ENCODE data around the gene PHAF1. TPM values are rescaled to one million over a fixed set of nuclear protein-coding genes. Genes with fewer than 3 reads are reported as not detected.

PHAF1 gene
- total RNA-seq, 1 donor from 2014 or later: 14.2 TPM

DNA sequence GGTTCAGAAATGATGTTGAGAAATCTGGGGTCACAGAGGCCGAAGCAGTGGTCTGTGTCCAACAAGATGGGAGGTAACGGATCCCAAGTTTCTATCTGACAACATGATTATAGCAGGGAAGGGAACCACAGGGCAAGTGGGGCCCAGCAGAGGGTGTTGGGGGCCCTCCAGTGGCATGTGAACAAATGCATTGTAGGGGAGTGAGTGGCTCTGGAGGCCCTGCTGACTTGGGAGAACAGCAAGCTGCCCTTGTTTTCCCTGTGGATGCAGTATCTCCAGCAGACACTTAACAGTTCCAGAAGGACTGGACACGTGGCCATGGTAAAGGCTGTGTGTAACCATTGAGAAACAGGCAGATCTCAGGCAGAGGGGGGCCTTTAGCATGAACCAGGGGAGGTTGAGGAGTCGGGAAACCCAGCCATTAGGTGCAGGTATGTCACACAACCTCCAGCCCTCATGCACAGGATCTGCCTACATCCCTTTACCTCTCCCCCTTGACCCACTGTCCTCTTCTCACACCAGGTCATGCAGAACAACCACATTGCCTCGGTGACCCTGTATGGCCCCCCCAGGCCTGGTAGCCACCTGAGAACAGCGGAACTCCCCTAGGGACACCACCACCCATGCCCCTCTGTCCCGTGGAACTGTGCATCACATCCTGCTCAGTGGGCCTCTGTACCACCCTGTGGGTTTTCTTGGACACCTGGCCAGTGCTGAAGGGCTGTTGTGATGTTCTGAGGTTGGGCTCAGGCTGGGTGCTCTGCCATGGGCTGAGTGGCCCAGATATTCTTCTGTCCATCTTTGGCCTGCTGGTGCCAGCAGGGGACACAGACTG lies 37.0 kb downstream of the PHAF1 start:
- no peak for DNase-seq (ENCODE audit: low read depth, low spot score)

DNA sequence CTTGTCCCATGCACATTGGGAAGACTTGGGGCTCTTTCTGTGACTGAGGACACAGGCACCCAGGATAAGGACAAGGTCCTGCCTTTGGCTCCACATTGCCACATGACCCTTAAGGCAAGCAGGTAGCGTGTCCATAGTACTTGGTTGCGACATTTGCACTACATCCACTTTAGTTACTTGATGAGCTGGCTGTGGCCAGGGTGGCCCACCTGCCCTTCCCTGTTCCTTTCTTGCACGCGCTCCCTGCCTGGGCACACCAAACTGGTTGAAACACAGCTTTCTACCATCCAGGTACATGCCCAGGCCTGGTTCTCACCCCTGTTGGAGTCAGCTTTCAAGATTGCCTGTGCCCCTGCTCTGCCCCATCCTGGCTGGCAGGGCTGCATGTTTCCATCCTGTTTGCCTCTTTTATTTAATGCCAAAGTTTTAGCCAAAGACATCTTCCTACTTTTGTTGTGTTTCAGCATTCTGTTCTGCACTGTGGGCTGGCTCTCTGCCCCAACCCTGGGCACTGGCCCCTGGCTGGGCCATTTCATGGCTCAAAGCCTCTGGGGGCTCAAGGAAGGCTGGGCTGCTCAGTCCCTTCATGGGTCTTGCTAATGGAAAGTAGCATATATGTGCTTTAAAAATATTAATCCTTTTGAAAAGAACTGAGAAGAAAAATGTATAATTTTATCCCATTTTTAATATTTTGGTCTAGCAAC lies 37.8 kb downstream of the PHAF1 start:
- no peak for DNase-seq (ENCODE audit: low read depth, low spot score)

DNA sequence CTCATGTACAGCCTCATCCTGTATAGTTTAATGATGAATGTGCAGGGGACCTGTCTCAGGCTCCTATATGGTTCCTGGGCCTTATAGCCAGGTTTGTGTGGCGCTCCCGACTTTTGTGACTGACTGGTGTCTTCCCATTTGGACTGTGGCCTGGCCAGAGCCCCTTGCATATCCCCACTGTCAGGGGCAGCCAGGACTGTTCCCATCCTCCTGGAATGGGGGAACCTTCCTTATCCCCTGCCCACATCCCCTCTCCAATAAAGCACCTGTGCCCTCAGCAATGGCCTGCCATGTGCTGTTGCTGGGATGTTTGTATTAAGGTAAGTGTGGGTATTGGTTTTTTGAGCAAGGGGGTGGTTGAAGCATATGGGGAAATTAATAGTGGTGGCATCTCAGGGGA lies 38.5 kb downstream of the PHAF1 start:
- DNase-seq (ENCODE audit: low read depth, low spot score): no peak

DNA sequence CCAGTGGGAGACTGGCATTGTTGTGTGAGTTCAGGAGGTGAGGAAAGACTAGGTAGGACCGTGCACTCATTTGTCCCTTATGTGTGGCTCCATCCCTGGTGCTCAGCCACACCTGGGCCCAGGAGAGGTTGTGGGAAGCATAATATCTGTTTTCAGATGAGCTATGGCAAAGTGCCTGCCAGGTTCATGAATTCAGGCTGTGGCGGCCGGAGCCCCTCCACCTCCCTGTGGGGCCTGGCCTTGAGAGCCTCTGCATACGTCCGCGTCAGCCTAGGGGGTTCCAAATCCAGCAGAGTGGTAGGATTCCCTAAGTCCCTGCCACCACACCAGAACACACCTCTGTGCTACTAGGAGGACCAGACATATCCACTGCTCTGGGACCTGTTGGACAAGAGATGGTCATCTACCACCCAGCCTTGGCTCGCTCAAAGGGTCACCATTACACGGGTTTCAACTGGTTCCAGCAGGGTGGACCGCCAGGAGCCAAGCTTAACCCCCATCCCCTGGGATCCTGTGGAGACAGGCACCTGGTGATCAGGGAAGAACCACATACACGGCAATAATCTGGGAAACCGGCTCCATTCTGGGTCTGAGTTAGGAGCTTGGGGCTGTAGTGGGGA lies 39.0 kb downstream of the PHAF1 start:
- no peak for DNase-seq (ENCODE audit: low read depth, low spot score)

DNA sequence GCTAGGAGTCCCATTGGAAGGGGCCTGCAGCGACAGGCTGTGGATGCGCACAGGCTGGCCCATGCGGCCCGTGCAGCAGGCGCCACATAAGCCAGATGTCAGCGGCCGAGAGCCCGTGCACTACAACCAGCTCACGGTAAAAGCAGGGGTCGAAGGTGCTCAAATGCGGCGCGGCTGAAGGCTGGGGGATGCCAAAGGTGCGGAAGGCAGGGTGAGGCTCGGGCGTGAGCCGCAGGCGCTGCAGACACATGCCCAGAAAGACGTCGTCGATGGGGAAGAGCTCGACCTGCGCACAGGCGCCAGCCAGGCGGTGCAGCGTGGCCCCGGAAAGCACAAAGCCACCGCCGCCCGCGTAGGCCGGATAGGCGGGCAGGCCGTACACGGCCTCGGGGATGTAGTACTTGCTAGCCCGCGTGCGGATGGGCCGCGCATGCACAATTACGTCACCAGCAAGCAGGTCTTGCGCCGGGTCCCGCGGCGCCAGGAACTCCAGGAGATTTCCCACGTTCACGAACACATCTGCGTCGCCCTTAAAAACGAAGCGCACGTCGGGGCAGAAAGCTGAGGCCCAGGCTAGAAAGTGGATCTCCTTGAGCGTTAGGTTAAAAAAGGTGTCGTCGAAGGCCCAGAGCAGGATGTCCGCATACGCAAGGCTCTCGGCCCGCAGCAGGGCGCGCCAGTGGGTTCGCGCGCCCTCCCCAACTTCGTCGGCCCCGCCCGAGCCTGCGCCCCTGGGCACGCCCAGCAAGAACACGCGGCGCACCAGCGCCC lies 39.7 kb downstream of the PHAF1 start:
- no peak for DNase-seq (ENCODE audit: low read depth, low spot score)

DNA sequence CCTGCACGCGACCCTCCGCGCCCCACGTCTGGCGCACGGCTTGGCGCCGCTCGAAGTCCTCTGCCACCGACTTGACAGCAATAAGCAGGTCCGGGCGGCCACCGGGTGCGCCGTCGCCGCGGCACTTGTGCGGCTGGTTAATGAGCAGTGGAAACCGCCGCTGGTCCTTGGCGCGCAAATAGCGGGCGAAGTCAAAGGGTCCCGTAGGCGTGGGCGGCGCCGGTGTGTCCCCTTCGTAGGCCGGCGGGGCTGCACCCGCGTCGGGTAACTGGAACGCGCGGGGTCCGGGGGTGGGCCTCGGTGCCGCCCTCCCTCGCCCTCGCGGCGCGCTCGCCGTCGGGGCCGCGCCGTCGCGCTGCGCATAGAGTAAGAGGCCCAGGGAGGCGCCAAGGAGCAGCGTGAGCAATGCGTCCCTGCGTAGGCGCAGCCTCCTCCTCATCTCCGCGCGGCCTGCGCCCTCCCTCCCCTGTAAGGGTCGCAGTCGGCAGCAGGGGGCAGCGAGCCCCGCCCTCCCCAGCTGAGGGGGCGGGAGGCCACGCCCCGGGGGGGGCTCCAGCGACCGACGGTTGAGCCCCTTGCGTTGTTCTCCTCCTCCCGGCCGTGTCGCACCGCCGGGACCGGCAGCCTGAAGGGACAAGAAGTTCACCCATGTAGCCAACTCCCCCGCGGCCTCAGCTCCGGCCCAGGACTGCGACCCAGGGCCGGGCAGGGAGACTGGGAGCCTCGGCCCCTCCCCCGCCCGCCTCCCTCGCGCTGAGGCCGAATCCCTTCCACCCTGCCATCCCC lies 40.5 kb downstream of the PHAF1 start:
- DNase-seq (ENCODE audit: low read depth, low spot score): no peak

DNA sequence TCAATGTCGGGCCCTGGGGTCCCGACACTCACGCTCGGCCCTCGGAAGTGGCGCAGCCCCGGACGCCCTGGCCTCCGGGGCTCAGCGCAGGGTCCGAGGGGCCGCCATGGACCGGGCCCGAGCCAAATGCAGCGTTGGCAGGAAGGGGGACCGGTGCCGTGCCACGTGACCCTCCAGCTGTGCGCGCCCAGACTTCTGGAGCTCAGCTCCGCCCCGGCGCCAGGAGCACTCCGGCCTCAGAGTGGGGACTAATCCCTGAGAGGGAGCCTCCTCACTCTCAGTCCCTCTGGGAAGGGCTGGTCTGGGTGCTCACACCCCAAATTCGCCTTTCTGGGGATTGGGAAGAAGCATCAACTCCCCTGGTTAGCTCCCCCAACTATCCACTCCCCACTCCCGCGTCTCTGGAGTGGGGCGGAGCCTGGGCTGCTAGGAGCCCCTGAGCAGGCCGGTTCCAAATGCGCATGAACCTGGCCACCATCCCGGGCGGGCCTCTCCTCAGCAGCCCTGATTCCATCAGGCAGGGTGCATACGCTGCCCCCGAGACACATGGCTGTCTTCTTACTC lies 41.2 kb downstream of the PHAF1 start, which contains the start of gene B3GNT9:
Gene B3GNT9, minus strand, starts transcription at position 166 of the 564 bp plus-strand sequence. CDS start 513 bp downstream, outside the sequence.
- DNase-seq (ENCODE audit: low read depth, low spot score): no peak

DNA sequence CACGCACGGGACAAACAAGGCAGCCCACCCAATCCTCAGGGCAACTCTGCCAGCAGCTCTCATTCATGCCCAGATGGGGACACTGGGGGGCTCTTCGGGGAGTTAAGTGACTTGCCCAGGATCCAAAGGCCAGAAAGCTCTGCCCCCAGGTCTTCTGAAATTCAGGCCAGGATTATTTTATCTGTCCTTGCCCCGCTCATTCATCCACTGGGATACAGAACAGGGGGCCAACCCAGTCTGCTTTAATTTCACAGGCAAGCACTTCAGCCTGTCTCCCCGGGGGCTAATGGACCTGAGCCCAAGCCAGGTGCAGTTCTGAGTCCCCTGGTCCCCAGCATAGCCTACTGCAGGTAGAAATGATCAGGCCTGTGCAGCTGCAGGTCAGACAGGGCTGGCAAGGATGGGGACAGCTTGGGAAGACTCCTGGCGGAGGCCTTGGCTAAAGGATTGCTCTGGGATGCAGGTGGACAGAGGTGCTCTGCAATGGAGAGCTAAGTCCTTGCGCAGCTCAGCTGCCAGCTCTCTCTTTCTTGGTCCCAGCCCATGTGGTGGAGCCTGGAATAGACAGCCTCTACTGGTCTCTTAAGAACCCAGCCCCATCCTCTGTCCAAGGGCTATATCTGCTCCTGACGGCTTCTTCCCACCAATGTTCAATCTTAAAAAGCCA lies 41.8 kb downstream of the PHAF1 start:
- DNase-seq (ENCODE audit: low read depth, low spot score): no peak

DNA sequence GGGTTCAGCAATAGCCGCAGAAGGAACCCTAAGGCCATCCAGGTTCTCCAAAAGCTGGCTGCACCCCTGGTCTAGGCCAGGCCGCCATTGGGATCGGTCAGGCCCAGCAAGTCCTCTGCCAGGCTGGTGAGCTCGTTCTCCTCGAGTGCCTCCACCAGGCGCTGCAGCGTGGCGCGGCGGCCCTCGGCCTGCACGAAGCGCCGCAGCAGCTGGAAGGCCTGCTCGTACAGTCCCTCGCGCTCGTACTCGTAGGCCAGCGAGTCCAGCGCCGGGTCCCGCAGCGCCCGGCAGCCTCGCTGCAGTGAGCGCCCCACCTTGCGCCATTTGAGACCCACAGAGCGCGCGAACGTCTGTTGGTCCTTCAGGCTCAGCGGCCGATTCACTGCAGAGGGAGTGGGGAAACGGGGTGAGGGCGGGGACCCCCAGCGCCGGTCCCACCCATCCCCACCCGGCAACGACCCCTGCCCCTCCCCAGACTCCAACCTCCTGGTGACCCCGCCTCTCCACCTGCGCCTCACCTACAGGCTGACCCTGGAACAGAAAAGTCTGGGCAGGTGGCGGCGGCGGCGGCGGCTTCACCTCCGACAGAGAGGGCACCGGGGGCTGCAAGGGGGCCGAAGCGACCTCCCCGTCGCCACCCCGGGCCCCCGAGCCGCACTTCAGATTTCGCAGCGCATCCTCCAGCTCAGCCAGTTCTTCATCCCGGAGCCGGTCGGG lies 45.0 kb downstream of the PHAF1 start:
- no peak for DNase-seq (ENCODE audit: low read depth, low spot score)

DNA sequence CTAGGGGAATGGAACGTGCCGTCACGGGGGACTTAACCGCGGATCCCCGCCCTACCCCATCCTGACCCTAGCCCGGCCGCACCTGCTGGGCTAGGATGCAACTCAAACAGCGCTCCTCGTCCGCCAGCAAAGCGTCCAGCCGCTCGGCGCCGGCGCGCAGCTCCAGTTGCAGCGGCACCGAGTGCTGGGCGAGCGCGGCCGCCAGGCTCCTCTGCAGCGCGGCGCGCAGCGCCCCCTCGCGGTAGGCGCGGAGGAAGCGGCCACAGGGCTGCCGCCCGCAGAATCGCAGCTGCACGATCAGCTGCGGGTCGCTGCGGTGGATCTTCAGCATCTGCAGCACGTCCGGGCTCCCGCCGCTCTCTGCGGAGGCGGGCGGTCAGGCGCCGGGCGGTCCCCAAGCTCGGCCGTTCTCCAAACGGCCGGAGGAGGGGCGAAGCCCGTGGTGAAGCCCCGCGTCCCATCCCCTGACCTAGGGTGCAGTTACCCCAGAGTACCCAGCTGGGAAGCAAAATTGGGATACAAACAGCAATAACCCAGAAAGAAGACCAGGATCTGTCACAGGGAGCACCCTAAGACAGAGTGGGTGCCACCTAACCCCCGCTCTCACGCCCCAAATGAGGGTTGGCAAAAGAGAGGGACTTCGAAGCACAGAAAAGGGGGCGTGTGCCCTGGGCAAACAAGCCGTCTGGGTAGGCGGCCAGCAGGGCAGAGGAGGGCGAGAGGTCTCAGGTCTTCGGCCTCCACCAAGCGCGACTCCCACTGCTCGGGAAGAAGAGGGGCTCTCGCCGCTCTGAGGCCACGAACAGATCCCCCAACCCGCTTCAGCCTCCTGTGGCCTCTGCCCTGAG lies 45.8 kb downstream of the PHAF1 start:
- no peak for DNase-seq (ENCODE audit: low read depth, low spot score)

DNA sequence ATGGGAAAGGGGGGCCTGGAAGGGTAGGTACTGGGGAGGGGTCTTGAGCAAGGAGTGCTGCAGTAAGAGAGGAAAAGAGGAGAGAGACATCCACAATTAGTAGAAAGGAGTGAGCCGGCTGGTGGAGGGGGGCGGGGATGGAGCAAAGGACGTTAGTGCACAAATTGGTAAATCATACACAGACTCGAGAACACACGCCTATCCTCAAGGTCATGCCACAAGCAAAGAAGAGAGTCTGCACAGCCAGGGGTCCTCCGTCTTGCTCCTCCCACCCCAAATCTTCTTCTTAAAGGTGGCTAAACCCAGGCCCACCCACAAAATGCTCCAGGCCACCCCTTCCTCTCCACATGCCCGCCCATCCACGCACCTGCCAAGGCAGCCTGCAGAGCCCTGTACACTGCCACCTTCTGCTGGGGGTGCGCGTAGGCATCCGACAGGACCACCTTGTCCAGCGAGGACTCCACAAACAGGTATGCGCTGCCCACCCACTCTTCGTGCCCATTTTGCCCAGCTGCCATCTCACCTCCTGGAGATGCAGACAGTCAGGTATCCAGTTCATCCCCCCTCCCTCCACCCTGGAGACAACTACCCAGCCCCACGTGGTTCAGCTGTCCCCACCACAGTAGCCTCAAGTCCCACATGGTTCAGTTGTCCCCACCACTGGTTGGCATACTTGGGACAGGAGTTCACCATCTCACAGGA lies 46.6 kb downstream of the PHAF1 start:
- no peak for DNase-seq (ENCODE audit: low read depth, low spot score)

DNA sequence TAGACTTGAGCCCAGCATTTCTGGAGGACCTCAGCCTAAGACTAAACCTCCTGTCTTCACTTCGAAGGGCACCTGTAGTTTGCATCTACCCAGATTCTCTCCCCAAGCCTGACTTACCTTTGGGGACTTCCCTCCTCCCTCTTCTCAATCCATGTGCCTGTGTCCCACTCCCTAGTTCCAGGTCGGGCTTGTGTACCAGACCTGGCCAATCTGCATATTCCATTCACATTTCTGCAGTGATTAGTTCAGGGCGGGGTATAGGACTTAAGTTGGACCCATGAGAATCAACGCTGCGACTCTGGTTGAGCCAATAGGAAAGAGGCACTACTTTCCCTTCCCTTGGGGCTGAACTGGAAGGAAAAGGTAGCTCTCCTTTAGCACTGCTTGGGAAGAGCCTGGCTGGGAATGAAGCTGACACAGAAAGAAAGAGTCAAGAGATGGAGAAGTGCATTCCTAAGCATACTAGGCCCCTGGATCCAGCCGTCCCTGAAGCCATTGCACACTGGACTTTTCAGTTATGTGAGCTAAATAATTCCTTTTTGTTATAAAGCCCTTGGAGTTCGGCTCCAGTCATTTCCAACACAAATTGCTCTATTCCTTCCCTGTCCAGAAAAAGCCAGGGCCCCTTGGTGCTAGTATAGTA lies 47.5 kb downstream of the PHAF1 start:
- DNase-seq (ENCODE audit: low read depth, low spot score): no peak

DNA sequence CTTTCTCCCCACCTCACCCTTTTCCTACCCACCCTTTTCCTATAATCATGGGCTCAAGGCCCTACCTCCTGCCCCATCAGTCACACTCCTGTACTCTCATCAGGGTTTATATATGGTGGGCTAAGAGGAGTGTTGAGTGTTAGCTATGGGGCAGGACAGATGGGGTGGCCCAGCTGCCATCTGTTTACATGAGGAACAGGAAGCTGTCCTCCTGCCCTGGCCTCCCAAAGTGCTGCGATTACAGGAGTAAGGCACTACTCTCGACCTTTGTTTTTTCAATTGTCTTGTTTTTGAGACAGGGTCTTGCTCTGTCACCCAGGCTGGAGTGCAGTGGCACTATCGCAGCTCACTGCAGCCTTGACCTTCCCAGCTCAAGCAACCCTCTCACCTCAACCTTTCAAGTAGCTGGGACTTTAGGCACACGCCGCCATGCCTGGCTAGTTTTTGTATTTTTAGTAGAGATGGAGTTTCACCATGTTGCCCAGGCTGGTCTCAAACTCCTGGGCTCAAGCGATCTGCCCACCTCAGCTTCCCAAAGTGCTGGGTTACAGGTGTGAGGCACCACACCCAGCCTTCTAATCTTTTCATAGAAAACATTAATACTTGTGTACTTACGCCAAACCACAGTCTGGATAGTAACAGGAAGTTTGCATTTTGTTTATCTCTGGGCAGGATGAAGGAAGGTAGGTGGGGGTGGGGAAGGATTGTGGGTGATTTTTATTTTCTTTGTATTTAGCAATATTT lies 48.3 kb downstream of the PHAF1 start:
- DNase-seq (ENCODE audit: low read depth, low spot score): no peak

DNA sequence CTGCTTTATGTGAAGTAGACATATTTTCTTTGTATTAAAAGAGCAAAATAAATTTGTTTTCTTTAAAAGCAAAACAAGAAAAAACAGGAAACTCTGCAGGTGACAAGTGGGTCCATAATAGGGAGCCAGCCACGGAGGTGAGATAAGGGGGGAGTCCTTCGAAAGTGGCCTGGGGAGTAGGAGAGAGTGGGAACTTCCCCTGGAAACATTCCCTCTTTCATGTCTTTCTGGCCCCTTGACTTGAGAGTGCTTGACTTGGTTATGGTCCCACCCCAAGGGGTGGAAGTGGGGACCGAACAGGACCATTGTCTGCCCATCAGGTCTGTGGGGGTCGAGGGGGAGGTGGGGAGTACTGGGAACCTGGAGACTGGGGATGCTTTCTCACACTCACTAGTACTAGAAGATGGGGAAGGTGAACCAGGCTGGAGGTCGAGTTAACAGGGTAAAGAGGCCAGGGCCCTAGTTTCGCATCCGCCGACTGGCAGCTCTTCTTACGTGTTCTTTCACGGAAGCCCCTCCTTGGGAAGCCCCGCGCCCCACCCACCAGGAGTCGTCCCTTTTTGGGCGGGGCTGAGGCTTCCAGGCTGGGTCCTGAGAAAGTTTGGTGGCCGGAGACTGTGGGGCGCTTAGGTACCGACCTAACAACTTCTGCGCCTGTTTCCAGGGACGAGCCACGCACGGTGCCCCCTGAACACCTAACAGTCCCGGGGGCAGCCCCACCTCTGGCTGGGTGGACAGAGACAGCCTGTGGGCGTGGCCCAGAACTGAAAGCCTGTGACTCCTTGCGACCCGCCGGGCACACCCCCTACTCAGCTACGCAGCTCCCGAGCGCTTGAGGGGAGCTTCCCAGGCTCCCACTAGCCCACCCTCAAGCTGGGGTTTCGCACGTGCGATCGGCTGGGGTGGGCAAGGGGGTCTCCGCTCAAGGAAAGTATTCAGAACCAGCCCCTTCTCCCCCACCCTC lies 49.2 kb downstream of the PHAF1 start:
- no peak for DNase-seq (ENCODE audit: low read depth, low spot score)

DNA sequence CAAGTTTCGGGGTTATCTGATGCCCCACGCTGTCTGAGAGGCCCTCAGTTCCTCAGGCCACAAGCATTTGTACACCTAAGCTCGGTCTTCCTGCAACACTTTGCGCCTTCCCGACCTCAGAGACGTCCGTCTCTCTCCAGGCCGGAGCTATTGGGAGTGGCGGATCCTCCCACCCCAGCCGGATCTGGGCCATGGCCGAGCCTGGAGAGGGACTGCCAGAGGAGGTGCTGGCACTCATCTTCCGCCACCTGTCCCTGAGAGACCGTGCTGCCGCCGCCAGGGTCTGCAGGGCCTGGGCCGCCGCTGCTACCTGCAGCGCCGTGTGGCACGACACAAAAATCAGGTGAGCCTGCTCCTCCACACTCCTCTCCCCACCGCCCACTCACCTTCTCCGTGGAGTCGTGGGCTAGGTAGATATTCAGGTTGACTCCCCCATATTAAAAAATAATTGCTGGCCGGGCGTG lies 51.9 kb downstream of the PHAF1 start:
- DNase-seq (ENCODE audit: low read depth, low spot score): no peak
